Endothelial cell of umbilical vein (primary cell): ENCODE measurements around the gene XDH. TPM values are rescaled to one million over a fixed set of nuclear protein-coding genes. Genes with fewer than 3 reads are reported as not detected.

Source experiments
- BruUV-seq: library from RNA; stranded (reverse); fragments of 400-500 nt; replicated peaks from 2 replicates; lab custom pipeline; 2021; lab: Mats Ljungman, UMichigan
- CTCF ChIA-PET: fragments of 300-600, 350-600 bp; sonication (Branson Sonifier 250); formaldehyde crosslinking; loops from one replicate; lab custom pipeline; 2021; ENCODE audit warnings: antibody characterized with exemption, inconsistent platforms; lab: Charles Lee
- POLR2A ChIA-PET: fragments of 300-600, 350-600 bp; sonication (Branson Sonifier 250); formaldehyde crosslinking; loops from one replicate; lab custom pipeline; 2021; ENCODE audit warnings: antibody characterized with exemption, inconsistent platforms; lab: Charles Lee
- DNase-seq: peaks from one replicate; pipeline ENCODE4 v3.0.0-alpha.2; 2011; ENCODE audit warnings: low read depth, low spot score
- FAIRE-seq: peaks from 2 replicates; lab custom pipeline; 2011; peaks lifted over from hg19 to GRCh38; lab: Jason Lieb, UNC
- H2AFZ ChIP-seq: 2 replicates; pipeline ENCODE4 v1.6.0; 2012; ENCODE audit warnings: low read depth, low read length, control low read depth, inconsistent platforms
- H3K27ac ChIP-seq: 2 replicates; pipeline ENCODE4 v1.5.1; 2011; ENCODE audit warnings: low read depth, mild to moderate bottlenecking, control low read depth, low read length, moderate library complexity; ENCODE audit not compliant: insufficient read depth
- H3K27me3 ChIP-seq, 2 experiments: 2 replicates each; pipeline versions ENCODE4 v1.6.0 to v1.6.1; 2011; ENCODE audit warnings: low read length in 2 of 2, mixed read lengths in 1 of 2; ENCODE audit not compliant: control insufficient read depth in 2 of 2, insufficient read depth in 2 of 2
- H3K36me3 ChIP-seq, 2 experiments: 2 replicates in 1 of 2; 3 replicates in 1 of 2; pipeline ENCODE4 v1.5.1; 2011; ENCODE audit warnings: low read length in 2 of 2, mild to moderate bottlenecking in 1 of 2, moderate library complexity in 1 of 2; ENCODE audit not compliant: control insufficient read depth in 2 of 2, insufficient read depth in 2 of 2; ENCODE audit errors: extremely low read depth in 1 of 2
- H3K4me1 ChIP-seq: 3 replicates; pipeline ENCODE4 v1.5.1; 2011; ENCODE audit warnings: mild to moderate bottlenecking, low read length; ENCODE audit not compliant: control insufficient read depth, insufficient read depth; ENCODE audit errors: extremely low read depth
- H3K4me2 ChIP-seq: 2 replicates; pipeline ENCODE4 v1.6.1; 2011; ENCODE audit warnings: low read length, control low read depth, mixed read lengths; ENCODE audit not compliant: insufficient read depth
- H3K4me3 ChIP-seq, 3 experiments: fragments of 200-600 bp in 1 of 3; sonication (generic), shearing (Covaris generic) in 1 of 3; replicated peaks in 1 of 3; 2 replicates each; pipeline ENCODE4 v1.5.1; 2011 to 2016; ENCODE audit warnings: control low read depth in 3 of 3, low read length in 3 of 3, mild to moderate bottlenecking in 2 of 3, inconsistent platforms in 1 of 3, low read depth in 1 of 3, moderate library complexity in 1 of 3; ENCODE audit not compliant: insufficient read depth in 1 of 3
- H3K79me2 ChIP-seq: 2 replicates; pipeline ENCODE4 v1.6.0; 2012; ENCODE audit warnings: low read length, inconsistent platforms; ENCODE audit not compliant: control insufficient read depth, insufficient read depth
- H3K9ac ChIP-seq: replicated peaks from 2 replicates; pipeline ENCODE3; 2011; ENCODE audit warnings: low read length, control low read depth; ENCODE audit not compliant: insufficient read depth; ENCODE audit errors: extremely low read depth
- H3K9me1 ChIP-seq: replicated peaks from 3 replicates; pipeline ENCODE4 v1.6.0; 2011; ENCODE audit warnings: mild to moderate bottlenecking, low read length; ENCODE audit not compliant: control insufficient read depth, insufficient read depth; ENCODE audit errors: extremely low read depth
- H3K9me3 ChIP-seq: replicated peaks from 2 replicates; pipeline ENCODE4 v1.5.1; 2012; ENCODE audit warnings: low read length, inconsistent platforms; ENCODE audit not compliant: control insufficient read depth, insufficient read depth
- H4K20me1 ChIP-seq: replicated peaks from 2 replicates; pipeline ENCODE3; 2011; ENCODE audit warnings: mild to moderate bottlenecking, low read length; ENCODE audit not compliant: control insufficient read depth, insufficient read depth; ENCODE audit errors: extremely low read depth
- CTCF ChIP-seq, 2 donors: IDR thresholded peaks; 1 replicate in 1 of 2; 2 replicates in 1 of 2; pipeline ENCODE4 v1.5.1; 2011; ENCODE audit warnings: low read length in 2 of 2, mild to moderate bottlenecking in 2 of 2, moderate library complexity in 2 of 2, control low read depth in 1 of 2, inconsistent platforms in 1 of 2, low read depth in 1 of 2; ENCODE audit not compliant: insufficient read depth in 1 of 2; ENCODE audit errors: extremely low read depth in 1 of 2
- EZH2 ChIP-seq: IDR thresholded peaks from 2 replicates; pipeline ENCODE4 v1.6.1; 2012; ENCODE audit warnings: borderline replicate concordance, low read depth, mild to moderate bottlenecking, moderate library complexity, low read length, inconsistent platforms; ENCODE audit not compliant: severe bottlenecking
- FOS ChIP-seq: IDR thresholded peaks from 2 replicates; pipeline ENCODE4 v1.6.1; 2011; ENCODE audit warnings: mild to moderate bottlenecking, low read length, moderate library complexity, borderline replicate concordance; ENCODE audit not compliant: insufficient read depth
- MYC ChIP-seq: IDR thresholded peaks from one replicate; pipeline ENCODE4 v1.6.1; 2011; ENCODE audit warnings: mild to moderate bottlenecking, low read depth, low read length
- POLR2AphosphoS5 ChIP-seq: IDR thresholded peaks from 2 replicates; pipeline ENCODE4 v1.6.1; 2012; ENCODE audit warnings: low read depth, mild to moderate bottlenecking, control low read depth, low read length, moderate library complexity; ENCODE audit not compliant: insufficient read depth
- dilution Hi-C: fragments of 300-500 bp; cut with MboI; formaldehyde crosslinking; loops from one replicate; pipeline ENCODE4 v1.15.0; 2019; ENCODE audit warnings: low sequenced_read_pairs; ENCODE audit not compliant: extremely low pct_ligation_motif_present
- intact Hi-C: fragments of 100-400 bp; cut with micrococcal nuclease; formaldehyde crosslinking; loops from one replicate; pipeline ENCODE4 v1.10.0; 2022
- polyA plus RNA-seq, 4 experiments: library from polyadenylated mRNA; depleted of rRNA in 3 of 4; stranded (reverse) in 3 of 4; unstranded in 1 of 4; fragments of >200 nt; gene quantifications; 2 replicates each; pipeline versions ENCODE4 v1.2.1 to v1.2.3, GENCODE V29; 2011 to 2012; ENCODE audit warnings: missing spikeins in 1 of 4
- total RNA-seq: library from RNA; stranded (reverse); gene quantifications from 2 replicates; pipeline ENCODE4 v1.2.3, GENCODE V29; 2021

XDH gene
- total and polyA plus RNA-seq, 2 donors (not counting 3 experiments of a cell fraction or from before 2014, with no cell fraction given): not detected

- FAIRE-seq: no peak
- no TSS peak for BruUV-seq
- Histone ChIP-seq H3K9me3 (no peaks in the 10 kb centered on the region), H3K79me2 (no peaks in the 10 kb centered on the region), H3K27ac (no peak overlapping the region), H3K4me2 (no peak overlapping the region), H2AFZ (no peak overlapping the region), H3K9me1 (no peaks in the 10 kb centered on the region), H3K27me3 (no peaks in the 10 kb centered on the region), H4K20me1 (no peaks in the 10 kb centered on the region), H3K4me1 (no peaks in the 10 kb centered on the region), H3K4me3 (no peak overlapping the region), H3K9ac (no peak overlapping the region), H3K36me3 (no peaks in the 10 kb centered on the region)
- ChIA-PET CTCF (interaction anchor here (0.8 kb wide), 1 partner anchor 10 kb away, joined by 3 read pairs; no protein-coding TSS in a partner anchor), POLR2A (no interaction called here)
- intact Hi-C loops (no loop called here), dilution Hi-C loops (no loop called here)
- DNase-seq: no peak
- TF ChIP-seq CTCF (IDR thresholded peaks at IDR 0.05; ENCODE audit: extremely low read depth in 1 of 2, insufficient read depth in 1 of 2, low read depth in 1 of 2, low read length in 2 of 2): no peak
- no peak for TF ChIP-seq FOS
- no peak for TF ChIP-seq MYC
- no peak for TF ChIP-seq EZH2
Measured at GRCh38 chr2:31372097-31372496, 42.4 kb downstream of the XDH start.

GRCh38 chr2:31371691-31372090, 42.9 kb downstream of the XDH start:
- Histone ChIP-seq H3K9me1 (no peaks in the 10 kb centered on the region), H3K27ac (no peak overlapping the region), H3K4me2 (no peak overlapping the region), H3K36me3 (no peaks in the 10 kb centered on the region), H3K4me3 (no peak overlapping the region), H3K9me3 (no peaks in the 10 kb centered on the region), H3K4me1 (no peaks in the 10 kb centered on the region), H3K27me3 (no peaks in the 10 kb centered on the region), H3K9ac (no peak overlapping the region), H4K20me1 (no peaks in the 10 kb centered on the region), H3K79me2 (no peaks in the 10 kb centered on the region), H2AFZ (no peak overlapping the region)
- FAIRE-seq (no peak), DNase-seq (no peak)
- dilution Hi-C loops: no loop called here
- ChIA-PET CTCF (interaction anchor here (0.8 kb wide), 1 partner anchor 10 kb away, joined by 3 read pairs; no protein-coding TSS in a partner anchor), POLR2A (no interaction called here)
- no TSS peak for BruUV-seq
- no peak for TF ChIP-seq POLR2AphosphoS5
- intact Hi-C loops: no loop called here
